ENCODE results near the gene TIMM17B. TPM values are rescaled to one million over a fixed set of nuclear protein-coding genes. Genes with fewer than 3 reads are reported as not detected.

Gene TIMM17B
- total and polyA plus RNA-seq, 2 donors (not counting 1 experiment from before 2014, with no cell fraction given), result 50.0 to 63.9 TPM

- H3K79me2 ChIP-seq (ENCODE audit: control insufficient read depth, insufficient read depth, low read length), result peaks cover 52% of the 10 kb centered on the region
- Mint-ChIP-seq H3K4me3 (peak overlapping the region; percentile 84), H3K27ac (peak overlapping the region; percentile 99), H3K4me1 (peaks cover 89% of the 10 kb centered on the region), H3K9me3 (ENCODE audit: insufficient read depth) (no peaks in the 10 kb centered on the region), H3K27me3 (no peaks in the 10 kb centered on the region)
- no peak overlapping the region for H2AFZ ChIP-seq (ENCODE audit: insufficient read depth, low read depth, low read length, poor library complexity, severe bottlenecking)
- WGBS (ENCODE audit: insufficient coverage), result no CpG with 5 or more reads among the region's 1 CpG
- H3K36me3 ChIP-seq (replicated peaks in 1 of 2; ENCODE audit: control extremely low read depth in 1 of 2, control insufficient read depth in 1 of 2, extremely low read depth in 1 of 2, insufficient read depth in 2 of 2, low read length in 1 of 2), result peaks cover 0 to 23% of the 10 kb centered on the region in 2 experiments
- ChIA-PET POLR2A (interaction anchor here (0.6 to 5.6 kb wide), 12 partner anchors 11 to 332 kb away, joined by 3 to 101 read pairs (median 4); partner anchors contain the start of genes OTUD5, PIM2, PQBP1 and SLC35A2), CTCF (interaction anchor here (0.6 to 3.7 kb wide), 8 partner anchors 15 to 291 kb away, joined by 3 to 30 read pairs (median 12); partner anchors contain the start of gene PIM2)
- ATAC-seq (ENCODE audit: low read depth), result peak; percentile 36
- peak; percentile 90 for DNase-seq
- TF ChIP-seq, protein P1, sequence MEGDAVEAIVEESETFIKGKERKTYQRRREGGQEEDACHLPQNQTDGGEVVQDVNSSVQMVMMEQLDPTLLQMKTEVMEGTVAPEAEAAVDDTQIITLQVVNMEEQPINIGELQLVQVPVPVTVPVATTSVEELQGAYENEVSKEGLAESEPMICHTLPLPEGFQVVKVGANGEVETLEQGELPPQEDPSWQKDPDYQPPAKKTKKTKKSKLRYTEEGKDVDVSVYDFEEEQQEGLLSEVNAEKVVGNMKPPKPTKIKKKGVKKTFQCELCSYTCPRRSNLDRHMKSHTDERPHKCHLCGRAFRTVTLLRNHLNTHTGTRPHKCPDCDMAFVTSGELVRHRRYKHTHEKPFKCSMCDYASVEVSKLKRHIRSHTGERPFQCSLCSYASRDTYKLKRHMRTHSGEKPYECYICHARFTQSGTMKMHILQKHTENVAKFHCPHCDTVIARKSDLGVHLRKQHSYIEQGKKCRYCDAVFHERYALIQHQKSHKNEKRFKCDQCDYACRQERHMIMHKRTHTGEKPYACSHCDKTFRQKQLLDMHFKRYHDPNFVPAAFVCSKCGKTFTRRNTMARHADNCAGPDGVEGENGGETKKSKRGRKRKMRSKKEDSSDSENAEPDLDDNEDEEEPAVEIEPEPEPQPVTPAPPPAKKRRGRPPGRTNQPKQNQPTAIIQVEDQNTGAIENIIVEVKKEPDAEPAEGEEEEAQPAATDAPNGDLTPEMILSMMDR (IDR thresholded peaks at IDR 0.05), result no peak
- no peak for TF ChIP-seq EZH2 (IDR thresholded peaks at IDR 0.05; ENCODE audit: borderline replicate concordance, insufficient read depth, low read depth, low read length, poor library complexity, severe bottlenecking)
- no peaks in the 10 kb centered on the region for H3K9me3 ChIP-seq (ENCODE audit: control extremely low read depth in 1 of 3, control insufficient read depth in 2 of 3, insufficient read depth in 1 of 3, low read length in 2 of 3)
- H3K4me3 ChIP-seq (ENCODE audit: control extremely low read depth in 1 of 5, extremely low read depth in 1 of 5, insufficient read depth in 1 of 5, low read depth in 2 of 5, low read length in 4 of 5), result peak overlapping the region in 4 of 5 experiments; percentile 21 to 51 (median 26)
- intact Hi-C loops (cut with micrococcal nuclease), result loop anchor here (5.0 to 10.0 kb wide), 3 partner anchors 137 to 342 kb away; partner anchors contain the start of genes HDAC6 and WDR13
- H3K4me1 ChIP-seq (ENCODE audit: control insufficient read depth in 2 of 2, insufficient read depth in 2 of 2, low read length in 2 of 2), result peaks cover 85% of the 10 kb centered on the region in 2 donors
- no peaks in the 10 kb centered on the region for H4K20me1 ChIP-seq (ENCODE audit: control insufficient read depth, insufficient read depth, low read length, poor library complexity, severe bottlenecking)
- H3K4me2 ChIP-seq (replicated peaks; ENCODE audit: low read depth, low read length, poor library complexity, severe bottlenecking), result peak overlapping the region; percentile 77
- peak overlapping the region; percentile 99 for H3K27ac ChIP-seq (ENCODE audit: low read length in 2 of 2)
- no peaks in the 10 kb centered on the region for H3K27me3 ChIP-seq (replicated peaks in 1 of 4; ENCODE audit: control extremely low read depth in 1 of 4, control insufficient read depth in 3 of 4, insufficient read depth in 4 of 4, low read length in 3 of 4)
- H3K9ac ChIP-seq (ENCODE audit: low read length), result peak overlapping the region; percentile 69
These were observed 41.3 kb upstream of the TIMM17B start for GRCh38 chrX:48938721-48939425.

Measured in B cell (primary cell).